GM10847 (cell line): ENCODE measurements around the gene CDH22.

ENCODE experiments used
- POLR2A ChIP-seq: IDR thresholded peaks from 2 replicates; pipeline ENCODE4 v1.6.1; 2011; ENCODE audit not compliant: insufficient read length; ENCODE audit errors: extremely low read depth

CDH22 gene

DNA sequence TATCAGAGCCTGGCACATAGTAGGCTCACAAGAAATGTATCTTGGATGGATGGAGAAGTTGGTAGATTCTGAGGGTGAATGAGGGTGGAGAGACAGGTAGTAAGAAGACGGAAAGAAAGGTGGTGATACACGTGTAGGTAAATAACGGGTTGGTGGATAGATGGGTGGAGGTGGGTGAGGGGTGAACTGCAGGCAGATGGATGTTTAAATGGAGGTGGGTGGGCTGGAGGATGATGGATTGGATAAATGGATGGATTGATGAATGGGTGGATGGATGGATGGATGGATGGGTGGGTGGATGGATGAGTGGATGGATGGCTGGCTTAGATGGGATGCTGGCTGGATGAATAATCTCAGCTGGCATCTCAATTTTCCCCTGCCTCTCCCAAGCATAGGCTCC is 9.9 kb downstream of the CDH22 start:
- TF ChIP-seq POLR2A: no peak

DNA sequence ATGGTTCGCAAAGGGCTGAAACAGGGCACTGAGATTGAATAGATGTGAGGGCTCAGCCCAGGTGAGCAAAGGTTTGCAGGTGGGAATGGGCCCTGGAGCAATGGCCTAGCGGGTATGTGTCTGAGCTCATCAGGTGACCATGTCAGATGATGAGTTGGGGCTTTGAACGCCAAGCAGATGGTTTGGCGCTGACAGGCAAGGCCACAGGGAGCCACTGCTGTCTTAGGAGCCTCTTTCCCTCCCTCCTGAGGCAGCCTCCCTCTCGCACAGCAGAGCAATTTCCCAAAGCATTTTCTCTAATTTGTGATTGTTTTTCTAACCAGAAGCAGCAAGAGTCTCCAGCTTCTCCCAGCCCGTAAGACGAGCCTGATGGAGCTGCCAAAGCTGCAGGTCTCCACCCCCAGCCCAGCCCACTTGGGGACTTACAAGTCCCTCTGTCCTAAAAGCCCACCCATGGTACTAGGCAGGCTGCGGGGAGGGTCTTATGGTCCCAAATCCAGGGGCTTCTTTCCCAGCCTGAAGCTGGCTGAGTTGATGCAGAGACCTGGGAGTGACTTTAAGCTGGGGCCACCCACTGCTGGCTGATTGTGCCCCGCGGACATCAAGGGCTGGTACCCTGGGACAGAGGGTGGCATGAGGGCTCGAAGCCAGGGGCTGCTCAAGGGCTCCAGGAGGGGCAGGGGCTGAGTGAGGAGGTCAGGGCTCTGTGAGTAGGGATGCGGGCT is 11.6 kb downstream of the CDH22 start:
- TF ChIP-seq POLR2A: no peak

DNA sequence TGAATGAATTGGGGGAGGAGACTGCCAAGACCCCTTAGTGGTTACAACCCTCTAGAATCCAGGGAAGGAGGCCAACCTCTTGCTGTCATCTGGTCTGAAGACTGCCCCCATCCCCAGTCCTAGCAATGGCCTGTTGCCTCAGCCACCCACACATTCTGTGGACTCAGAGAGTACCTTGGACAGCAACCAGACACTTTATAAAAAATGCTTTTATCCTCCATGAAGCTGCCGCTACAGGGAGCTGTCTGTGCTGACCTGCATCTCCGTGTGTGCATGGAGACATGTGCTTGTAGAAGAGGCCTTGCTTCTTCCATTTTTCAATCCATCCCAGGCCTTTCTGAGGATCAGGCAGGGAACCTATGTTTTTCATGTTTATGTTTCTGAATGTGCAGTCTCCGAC is 15.2 kb downstream of the CDH22 start:
- no peak for TF ChIP-seq POLR2A

DNA sequence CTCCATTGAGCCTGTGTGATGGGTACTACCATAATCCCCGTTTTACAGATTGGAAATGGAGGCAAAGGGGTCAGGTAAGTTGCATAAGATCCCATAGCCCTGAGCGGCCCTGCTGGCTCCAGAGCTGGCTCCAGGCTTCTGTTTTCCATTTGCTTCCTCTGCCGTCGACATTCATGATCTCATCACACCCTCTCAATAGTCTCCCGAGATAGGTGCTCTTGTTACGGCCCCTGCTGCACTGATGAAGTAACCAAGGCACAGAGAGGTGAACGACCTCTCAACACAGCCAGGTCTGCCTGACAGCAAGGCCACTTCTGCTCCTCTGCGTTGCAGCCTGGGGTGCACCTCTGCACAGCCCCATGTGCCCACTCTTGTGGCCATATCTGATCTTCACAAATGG is 16.9 kb downstream of the CDH22 start:
- TF ChIP-seq POLR2A: no peak

DNA sequence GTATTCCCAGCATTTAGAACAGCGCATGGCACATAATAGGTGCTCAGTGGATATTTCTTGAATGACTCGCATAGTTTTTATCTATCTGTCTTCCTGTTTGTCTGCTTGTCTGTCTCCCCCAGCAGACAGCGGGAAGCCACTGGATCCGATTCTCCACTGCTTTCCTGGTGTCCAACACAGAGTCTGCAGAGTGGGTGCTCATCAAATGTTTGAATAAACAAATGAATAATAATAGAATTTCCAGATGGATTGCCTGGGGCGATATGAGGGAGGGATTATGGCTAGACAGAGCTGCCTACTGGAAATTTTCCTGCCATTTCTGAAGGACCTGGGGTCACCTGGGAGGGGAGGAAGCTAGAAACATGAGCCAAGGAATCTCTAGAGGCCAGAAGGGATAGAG is 18.9 kb downstream of the CDH22 start:
- no peak for TF ChIP-seq POLR2A

DNA sequence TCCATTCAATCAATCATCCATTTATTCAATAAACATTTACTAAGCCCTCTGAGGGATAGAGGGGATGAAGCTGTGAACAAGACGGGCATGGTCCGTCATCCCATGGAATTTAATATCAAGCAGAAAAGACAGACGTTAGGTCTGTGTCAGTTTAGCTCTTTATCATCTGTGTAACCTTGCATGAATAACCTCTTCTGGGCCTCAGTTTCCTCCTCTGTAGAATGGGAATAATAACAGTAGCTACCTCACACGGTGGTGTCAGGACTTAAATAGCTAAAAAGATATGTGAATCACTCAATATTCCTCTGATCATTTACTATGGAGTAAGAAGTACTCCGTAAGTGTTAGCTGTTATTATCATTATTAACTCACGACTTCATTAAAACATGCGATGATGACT is 21.3 kb downstream of the CDH22 start:
- no peak for TF ChIP-seq POLR2A

DNA sequence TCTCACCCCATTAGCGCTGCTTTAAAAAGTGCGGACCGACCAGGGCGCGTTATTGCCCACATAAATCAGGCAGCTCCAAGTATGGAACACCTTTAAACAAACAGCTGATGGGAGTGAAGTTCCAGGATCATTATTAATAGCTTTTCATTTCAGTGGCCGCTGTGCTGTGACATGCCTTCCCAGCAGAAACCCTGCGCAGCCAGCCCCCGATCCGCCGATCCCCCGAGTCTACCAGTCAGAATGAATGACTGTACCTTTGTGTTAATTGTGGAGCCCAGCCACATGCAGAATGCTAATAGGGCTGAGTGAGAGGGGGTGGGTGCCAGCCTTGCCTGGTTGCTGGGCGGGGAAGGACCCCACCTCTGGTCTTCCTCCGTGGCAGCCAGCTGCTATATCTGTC is 21.9 kb downstream of the CDH22 start:
- TF ChIP-seq POLR2A: no peak

DNA sequence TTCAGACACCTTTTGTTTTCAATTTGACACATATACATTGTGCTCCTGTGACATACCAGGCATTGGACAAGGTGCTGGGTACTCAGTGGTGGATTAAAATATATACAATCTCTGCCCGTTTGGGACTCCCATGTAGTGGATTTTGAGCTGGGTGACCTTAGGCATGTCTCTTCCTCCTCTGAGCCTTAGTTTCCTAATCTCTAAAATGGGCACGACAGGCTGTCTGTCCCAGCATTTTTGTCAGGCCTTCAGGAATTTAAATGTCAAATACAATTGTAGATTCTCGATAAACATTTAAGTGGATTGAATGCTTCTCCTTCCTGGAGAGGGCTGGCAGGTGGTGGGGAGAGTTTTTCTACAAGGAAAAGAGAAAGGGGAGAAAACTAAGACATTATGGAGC is 22.6 kb downstream of the CDH22 start:
- no peak for TF ChIP-seq POLR2A

DNA sequence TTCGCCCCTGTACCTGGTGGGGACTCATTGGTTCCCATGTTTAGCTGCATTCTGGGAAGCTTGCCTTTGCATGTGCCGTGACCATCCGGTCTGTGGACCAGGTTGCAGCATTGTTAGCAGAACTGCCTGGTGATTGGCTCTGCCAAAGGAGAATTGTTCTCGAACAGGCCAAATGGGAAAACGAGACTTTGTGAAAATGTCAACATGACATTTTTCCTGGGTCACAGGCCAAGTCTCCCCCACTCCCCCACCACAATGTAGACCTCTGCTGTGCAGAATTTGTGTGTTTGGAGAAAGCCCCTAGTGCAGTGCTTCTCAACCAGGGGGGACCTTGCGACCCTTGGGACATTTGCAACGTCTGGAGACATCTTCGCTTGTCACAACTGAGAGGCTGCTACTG is 23.2 kb downstream of the CDH22 start:
- no peak for TF ChIP-seq POLR2A

DNA sequence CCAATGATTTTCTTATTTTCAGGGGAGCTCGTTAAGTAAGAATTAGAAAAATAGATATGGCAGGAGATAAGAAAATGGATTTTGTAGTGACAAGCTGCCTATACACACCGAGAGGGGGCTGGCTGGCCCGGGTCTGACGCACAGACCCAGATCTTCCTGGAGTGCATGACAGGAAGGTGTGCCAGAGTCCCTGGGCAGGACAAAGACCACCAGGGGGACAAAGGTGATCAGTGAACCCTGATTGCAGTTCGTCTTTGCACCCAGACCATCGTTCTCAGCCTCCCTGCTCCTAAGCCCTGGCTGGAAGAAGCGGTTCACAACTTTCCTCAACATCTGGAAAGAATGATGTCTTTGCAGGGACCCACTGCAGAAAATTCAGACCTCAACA is 24.3 kb downstream of the CDH22 start:
- TF ChIP-seq POLR2A: no peak

DNA sequence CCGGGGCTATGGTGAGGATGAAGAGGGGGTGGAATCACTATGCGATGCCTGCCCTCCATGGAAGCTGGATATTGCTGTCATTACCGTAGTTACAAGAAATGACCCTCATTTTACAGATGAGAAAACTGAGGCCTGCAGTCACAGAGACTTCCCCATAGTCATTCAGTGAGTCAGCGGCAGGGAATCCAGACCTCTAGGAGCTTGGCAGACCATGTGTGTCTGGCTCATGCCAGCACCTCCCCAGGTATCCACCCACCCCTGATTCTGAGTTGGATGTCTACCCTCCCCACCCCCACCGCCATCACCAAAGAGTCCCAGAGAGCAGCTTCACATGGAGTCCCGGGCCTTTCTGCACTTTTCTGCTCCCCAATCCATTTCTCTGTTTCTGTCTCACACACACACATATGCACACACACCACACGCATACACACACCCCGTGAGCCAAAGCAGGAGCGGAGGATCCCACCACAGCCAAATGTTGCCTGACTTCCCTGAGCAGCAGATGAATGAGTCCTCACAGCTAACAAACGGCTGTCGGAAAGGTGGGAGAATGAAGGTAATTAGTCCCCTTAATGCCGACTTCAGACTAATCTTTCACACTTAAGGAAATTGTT is 24.8 kb downstream of the CDH22 start:
- TF ChIP-seq POLR2A: no peak

DNA sequence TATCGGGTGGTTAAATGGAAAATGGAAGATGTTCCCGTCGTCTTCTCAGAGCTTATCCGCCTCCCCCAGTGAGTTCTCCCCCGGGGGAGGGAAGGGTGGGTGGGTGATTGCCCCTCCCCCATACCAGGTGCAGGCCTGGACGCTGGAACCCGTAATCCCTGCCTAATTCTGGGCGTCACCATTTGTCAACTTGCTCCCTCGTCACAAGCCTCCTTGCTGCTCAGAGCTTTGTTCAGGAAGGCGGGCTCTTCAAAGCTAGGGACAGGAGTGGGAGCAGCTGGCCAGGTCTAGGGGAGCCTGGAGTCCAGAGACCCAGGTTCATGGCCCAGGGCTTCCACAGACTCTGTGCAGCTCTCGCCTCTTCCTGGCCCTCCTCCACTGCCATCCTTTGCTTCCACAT is 25.6 kb downstream of the CDH22 start:
- TF ChIP-seq POLR2A: no peak

DNA sequence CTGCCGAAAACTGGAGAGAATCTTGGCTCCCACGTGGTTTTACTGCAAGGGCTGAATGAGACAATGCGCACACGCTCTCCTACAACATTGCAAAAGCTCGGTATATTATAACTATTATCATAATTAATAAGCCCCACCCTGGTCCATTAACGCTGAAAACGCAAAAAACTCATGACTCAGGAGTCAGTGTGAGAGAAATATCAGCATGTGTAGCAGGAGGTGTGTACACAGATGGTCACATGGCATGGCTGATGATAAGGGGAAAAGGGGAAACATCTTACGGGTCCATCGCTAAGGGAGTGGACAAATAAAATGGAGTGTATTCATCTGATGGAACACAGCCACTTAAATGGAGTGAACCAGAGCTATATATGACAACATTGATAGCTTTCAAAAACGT is 29.2 kb downstream of the CDH22 start:
- TF ChIP-seq POLR2A: no peak

DNA sequence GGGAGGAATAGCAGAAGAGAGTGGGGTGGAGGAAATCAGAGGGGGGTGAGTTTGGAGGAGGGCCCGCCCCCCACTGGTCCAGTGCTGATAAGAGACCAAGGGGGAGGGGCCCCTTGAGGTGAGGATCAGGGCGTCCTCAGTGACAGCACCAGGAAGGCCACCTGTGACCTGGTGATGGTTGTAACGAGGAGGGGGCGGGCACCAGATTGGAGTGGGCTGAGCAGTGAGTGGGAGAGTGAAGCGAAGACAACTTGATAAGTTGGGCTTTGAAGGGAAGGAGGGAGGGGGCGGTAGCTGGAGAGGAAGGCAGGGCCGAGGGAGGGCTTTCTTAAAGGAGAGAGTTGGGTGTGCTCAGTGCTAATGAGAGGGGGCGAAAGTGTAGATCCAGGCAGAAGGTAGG is 30.7 kb downstream of the CDH22 start:
- TF ChIP-seq POLR2A: no peak

DNA sequence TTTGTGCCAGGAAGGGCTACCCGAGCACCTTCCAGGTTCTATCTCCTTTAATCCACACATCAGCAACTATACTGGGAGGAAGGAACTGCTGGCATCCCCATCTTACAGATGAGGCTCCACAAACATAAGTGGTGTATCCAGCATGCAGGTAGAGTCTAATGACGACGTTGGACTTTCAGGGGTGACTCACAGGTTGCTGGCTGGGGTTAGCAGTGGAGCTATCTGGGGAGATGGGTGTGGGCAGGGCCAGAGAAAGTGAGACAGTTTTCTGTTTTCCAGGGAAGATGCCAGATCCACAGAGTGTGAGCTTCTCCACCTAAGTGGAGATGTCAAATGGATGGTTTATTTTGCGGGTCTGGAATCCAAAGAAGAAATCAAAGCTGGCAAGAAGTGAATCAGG is 31.8 kb downstream of the CDH22 start:
- no peak for TF ChIP-seq POLR2A

DNA sequence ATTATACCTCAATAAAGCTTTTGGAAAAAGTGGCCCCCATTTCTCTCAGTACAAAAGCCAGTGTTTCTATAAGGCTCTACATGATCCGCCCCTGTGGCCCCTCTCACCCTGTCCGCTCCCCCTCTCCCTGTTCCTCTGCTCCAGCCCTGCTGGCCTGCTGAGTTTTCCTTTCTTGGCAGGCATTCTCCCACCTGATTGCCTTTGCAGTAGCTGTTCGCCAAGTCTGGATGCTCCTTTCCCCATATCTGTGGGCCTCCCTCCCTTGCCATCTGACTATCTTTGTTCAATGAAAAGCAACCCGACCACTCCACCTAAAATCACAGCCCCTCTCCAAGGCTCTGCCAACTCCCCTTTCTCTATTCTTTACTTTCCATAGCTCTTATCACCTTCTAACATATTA is 33.2 kb downstream of the CDH22 start:
- TF ChIP-seq POLR2A: no peak

DNA sequence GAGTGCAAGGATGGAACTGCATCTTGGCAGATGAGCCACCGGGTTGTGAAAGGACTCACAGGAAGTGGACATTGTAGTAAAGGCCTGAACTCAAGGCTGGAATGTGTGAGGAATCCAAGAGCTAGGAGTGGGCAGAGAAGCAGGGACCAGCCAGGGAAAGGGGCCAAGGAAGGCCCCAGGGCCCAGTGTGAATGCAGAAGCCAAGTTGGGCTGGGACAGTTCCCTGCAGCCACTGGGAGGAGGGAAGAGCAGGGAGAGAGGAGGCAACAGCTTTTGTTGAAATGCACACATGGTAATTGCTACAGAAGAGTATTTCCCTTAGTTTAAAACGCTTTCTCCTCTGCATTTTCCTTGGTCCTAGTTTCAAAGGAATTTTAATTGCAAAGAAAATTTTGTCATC is 34.6 kb downstream of the CDH22 start:
- no peak for TF ChIP-seq POLR2A

DNA sequence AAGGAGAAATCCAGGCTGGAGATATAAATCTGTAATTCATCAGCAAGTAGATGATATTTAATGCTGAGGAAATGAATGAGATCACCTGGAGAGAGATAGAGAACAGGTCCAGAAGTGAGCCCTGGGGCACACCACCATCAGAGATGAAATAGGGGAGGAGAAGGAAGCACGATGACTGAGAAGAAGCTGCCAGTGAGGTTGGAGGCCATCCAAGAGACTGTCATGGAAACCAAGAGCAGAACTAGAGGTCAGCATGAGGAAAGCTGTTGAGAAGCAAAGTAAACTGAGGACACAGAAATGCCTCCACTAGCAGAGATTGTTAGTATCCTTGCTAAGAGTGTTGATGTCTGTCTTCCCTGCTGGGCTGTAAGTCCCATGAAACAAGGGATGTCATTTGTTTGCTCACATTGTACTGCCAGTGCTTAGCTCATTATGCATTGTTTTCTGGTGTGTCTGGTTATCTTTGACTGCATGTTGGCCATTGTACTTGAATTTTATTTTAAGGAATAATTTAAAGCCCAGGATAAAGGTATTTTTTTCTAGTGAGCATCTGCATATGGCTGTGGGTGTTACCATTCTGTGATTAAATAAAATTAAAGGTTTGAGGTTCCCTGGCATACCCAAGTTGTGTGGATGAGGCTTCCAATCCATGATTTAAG is 35.8 kb downstream of the CDH22 start:
- TF ChIP-seq POLR2A: no peak
